HG03342 (cell line): ENCODE measurements around the gene RREB1.
"Not testable (repeated sequence)": the region's sequence is repeated elsewhere in the genome, so short reads cannot be mapped to it uniquely, and the experiment has no call there.

Source experiments
- ATAC-seq: cut with Tn5 transposase; IDR thresholded peaks from one replicate; pipeline ENCODE4 v1.9.1; 2021; ENCODE audit warnings: mild to moderate bottlenecking, moderate library complexity; ENCODE audit not compliant: unreplicated experiment

Gene RREB1

DNA sequence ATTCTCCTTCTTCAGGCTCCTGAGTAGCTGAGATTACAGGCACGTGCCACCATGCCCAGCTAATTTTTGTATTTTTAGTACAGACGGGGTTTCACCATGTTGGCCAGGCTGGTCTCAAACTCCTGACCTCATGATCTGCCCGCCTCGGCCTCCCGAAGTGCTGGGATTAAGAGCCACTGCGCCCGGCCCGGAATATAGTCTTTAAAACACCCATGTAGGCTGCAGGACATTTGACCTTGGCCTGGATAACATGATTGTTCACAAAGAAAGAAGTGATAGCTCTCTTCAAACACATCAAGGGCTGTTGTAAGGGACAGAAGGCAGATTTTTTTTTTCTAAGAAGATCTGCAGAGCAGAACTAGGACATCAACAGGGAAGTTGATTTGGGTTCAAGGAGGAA is 166.8 kb downstream of the RREB1 start:
- ATAC-seq: not testable (repeated sequence)

DNA sequence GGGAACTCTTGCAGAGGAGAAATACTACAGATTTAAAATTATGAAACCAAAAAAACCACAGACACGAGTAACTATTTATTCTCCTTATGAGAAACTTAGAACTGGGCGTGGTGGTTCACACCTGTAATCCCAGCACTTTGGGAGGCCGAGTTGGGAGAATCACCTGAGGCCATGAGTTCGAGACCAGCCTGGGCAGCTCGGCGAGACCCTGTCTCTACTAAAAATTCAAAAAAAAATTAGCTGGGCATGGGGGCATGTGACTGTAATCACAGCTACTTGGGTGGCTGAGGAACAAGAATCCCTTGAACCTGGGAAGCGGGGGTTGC is 168.4 kb downstream of the RREB1 start:
- no peak for ATAC-seq

DNA sequence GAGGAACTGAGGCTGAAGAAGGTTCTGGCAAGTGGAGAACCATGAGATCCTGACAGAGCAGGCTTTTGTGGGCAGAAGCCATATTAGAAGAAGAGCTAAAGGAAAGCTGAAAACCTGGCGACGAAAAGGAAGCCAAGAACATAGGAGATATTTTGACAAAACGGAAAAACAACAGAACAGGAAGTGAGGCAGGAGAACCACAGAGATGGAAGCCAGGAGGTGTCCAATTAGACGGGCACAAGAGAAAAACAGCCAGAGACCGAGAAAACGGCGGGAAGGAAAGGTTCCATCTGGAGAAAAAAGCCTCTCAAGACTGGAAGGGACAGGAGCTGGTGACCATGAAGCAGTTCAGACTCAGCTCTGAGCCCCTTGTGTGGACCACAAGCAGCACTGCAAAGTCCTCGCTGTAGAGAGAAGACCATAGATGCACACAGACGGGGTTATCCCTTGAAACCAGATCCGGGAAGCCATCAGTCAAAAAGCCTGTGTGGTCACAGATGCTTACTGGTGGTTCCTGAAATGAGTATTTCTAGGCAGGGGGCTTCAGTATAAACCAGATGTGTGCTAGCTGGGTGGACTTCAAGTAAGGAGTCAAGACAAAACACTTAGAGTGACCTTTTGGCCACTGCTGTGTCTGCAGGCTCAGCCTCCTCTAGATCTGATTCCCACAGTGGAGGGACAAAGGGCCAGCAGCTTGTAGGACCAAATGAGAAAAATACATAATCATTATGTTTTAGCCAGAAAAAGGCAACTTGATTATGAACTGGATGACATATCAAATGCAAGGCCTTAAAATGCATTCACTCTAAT is 174.5 kb downstream of the RREB1 start:
- no peak for ATAC-seq

DNA sequence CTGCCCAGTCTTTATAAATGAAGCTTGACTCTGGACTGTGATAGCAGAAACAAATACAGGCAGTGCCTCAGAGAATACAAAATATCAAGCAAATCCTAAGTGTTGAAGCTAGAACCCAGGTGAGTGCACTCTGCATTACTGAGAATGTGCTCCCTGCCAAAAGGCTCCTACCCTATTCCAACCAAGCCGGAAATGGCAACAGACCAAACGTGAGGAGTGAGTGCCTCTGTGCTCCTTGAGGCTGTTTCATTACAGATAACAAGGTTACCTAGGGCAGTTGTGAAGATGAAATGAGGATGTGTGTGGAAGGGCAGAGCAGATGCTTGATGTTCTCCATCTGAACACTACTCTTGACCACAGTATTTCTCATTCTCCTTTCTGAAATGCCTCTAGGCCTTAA is 175.9 kb downstream of the RREB1 start:
- ATAC-seq: no peak

DNA sequence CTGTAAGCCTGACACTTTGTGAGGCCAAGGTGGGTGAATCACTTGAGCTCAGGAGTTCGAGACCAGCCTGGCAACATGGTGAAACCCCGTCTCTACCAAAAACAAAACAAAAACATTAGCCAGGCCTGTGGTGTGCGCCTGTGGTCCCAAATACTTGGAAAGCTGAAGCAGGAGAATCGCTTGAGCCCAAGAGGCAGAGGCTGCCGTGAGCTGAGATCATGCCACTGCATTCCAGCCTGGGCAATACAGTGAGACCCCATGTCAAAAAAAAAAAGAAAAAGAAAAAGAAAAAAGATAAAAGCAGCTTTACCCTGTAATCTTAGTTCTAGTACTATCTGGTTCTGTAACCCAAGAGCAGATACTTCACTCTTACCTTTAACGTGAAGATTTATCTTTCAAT is 177.7 kb downstream of the RREB1 start:
- no peak for ATAC-seq

DNA sequence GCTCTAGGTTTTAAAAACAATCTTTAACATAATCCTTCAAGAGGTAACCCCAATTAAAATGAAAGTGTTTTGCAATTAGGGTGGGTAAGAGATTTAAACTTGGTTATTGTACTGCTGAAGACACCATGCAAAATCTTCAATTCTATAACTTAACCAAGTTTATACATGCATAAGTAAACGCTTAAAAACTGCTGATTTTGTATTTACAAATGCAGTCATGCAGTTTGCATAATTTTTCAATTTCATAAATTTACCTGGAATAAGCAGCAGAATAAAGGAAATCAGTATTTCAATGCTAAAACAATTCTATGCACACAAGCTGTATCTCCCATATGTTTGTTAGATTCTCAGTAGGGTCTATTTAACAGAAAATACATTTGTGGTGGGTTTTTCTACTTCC is 182.3 kb downstream of the RREB1 start:
- ATAC-seq: no peak

DNA sequence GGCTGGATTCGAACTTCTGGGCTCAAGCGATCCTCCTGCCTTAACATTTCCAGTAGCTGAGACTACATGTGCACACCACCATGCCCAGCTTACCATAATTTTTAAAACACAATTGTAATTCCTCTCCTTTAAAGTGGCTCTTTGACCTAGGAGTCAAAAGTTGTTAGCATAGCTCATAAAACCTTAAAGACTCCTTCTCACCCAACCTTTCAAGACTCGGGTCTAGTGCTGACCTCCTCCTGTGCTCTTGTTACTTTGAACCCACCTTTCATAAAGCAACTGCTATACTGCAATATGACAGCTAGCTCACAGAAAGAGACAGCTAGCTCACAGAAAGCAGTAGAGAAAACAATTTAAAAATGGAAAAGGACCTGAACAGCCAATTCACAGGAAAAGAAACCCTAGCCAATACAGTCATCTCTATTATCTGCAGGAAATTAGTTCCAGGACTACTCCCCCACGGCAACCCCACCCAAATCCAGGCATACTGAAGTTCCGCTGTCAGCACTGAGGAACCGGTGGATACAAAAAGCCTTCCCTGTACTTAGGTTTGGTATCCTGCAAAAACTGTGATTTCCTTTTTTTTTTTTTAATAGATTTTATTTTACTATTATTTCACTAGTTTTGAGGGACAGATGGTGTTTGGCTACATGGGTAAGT is 185.0 kb downstream of the RREB1 start:
- ATAC-seq: no peak

DNA sequence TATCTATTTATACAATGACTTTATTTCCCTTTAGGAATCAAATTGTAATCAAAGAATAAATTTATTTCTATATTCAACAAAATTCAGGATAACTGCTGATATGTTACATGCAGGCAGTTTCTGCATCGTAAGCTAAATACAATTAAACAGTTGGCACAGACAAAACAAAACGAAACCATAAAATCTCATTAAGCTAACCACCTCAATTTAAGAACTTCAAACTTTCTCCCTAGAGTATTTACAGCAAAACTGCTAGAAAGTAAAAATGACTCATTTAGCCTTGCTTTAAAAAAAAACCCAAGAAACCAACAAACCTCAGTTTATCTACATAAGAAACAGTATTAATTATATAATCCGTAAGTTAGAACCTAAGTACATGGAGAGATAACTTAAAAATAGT is 188.2 kb downstream of the RREB1 start:
- ATAC-seq: no peak

DNA sequence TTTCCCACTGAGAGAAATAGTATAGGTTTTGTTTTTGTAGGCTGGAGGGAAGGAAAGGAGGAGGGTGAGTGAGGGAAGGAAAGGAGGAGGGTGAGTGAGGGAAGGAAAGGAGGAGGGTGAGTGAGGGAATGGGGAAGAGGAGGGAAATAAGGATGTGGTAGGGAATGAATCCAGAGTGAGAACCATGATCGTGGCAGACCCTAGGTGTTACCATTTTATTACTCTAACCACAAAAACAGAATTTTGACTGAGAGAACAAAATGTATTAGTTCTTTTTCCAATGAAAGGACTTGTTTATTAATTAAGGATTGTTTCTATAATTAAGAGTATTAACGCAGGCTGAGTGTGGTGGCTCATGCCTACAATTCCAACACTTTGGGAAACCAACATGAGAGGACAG is 188.8 kb downstream of the RREB1 start:
- no peak for ATAC-seq

DNA sequence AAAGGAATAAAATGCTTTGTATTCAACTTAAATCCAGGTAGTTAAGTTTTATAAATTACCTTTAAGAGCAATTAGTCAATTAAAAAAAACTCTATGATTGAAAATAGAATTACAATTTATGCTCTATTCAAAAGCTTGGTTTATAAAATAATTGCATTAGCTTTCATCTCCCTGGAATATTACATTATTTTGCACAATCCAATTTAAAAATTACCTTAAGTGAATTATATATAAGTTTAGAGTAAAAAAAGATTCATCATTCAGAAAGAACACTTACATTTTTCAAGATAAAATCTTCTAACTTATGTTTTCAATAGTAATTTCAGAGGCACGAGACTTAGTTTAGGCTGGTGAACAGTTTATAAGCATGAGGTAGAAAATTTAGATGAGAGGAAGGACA is 190.4 kb downstream of the RREB1 start:
- no peak for ATAC-seq

DNA sequence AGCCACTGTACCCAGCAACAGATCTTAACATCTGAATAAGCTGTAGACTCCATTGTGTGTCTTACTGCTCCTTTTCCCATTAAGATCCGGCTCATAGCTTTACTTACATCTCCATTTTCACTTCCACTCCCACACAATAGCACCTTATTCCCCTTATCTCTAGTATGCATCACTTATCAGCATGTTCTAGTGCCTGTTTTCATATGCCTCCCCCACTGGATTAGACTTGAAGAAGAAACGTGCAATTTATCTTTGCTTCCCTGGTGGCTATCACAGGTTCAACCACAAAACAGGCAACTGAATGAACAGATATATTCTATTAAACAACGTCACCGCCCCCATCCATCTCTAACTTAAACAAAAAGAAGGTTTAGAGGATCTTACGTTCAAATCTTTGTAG is 193.2 kb downstream of the RREB1 start:
- ATAC-seq: no peak
